ENCODE data around the gene ST8SIA2.

Gene ST8SIA2

DNA sequence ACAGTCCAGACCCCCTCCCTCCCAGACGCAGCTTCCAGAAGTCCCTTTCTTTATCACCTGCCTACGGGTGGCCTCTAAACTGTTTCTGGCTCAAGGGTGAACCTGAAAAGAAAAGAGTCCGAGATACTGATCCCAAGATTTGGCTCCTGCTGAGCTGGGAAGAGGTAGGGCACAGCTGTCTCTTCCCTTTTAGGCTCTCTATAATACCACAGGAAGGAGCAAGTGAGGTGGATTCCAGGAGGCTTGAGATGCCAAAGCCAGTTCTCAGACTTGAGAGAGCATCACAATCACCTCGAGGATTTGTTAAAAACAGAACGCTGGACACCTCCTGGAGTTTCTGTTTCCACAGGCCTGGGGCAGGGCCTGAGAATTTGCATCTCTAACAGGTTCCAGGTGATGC, 12.3 kb downstream of the ST8SIA2 start:
- no peaks in the 10 kb centered on the region for H3K4me1 Mint-ChIP-seq
- peaks cover 59% of the 10 kb centered on the region for H3K27me3 Mint-ChIP-seq
- ATAC-seq (replicated peaks; ENCODE audit: extremely low read depth, poor library complexity, severe bottlenecking) (no peak), DNase-seq (ENCODE audit: low spot score in 2 of 2) (no peak)
- no peak overlapping the region for H3K27ac Mint-ChIP-seq (ENCODE audit: low read depth)
- H3K9me3 Mint-ChIP-seq: no peaks in the 10 kb centered on the region
- H3K36me3 Mint-ChIP-seq (ENCODE audit: insufficient read depth): no peaks in the 10 kb centered on the region
- H3K4me3 Mint-ChIP-seq: no peak overlapping the region

DNA sequence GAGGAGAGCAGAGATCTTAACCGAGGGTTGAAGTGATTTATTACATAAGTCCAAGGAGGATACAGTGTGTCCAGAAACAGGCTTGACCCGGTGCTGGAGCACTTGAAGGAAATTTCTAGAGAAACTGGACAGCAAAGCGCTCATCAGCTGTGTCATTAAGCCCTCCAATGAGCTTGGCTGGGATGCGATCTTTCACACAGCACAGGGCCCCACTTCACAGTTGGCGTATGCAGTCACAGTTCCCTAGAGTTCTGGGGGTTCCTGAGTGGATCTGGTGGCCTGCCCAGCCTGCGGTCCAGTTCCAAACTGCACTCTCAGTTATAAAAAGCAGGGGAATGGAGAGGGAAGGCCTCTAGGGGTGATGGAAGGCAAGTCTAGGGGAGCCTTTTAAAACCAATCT, 13.6 kb downstream of the ST8SIA2 start:
- H3K27ac Mint-ChIP-seq (ENCODE audit: low read depth): no peak overlapping the region
- no peak for ATAC-seq (replicated peaks; ENCODE audit: extremely low read depth, poor library complexity, severe bottlenecking)
- no peak overlapping the region for H3K4me3 Mint-ChIP-seq
- H3K4me1 Mint-ChIP-seq: no peaks in the 10 kb centered on the region
- DNase-seq (ENCODE audit: low spot score in 2 of 2): no peak
- no peaks in the 10 kb centered on the region for H3K36me3 Mint-ChIP-seq (ENCODE audit: insufficient read depth)
- H3K27me3 Mint-ChIP-seq: peaks cover 60% of the 10 kb centered on the region
- H3K9me3 Mint-ChIP-seq: no peaks in the 10 kb centered on the region

DNA sequence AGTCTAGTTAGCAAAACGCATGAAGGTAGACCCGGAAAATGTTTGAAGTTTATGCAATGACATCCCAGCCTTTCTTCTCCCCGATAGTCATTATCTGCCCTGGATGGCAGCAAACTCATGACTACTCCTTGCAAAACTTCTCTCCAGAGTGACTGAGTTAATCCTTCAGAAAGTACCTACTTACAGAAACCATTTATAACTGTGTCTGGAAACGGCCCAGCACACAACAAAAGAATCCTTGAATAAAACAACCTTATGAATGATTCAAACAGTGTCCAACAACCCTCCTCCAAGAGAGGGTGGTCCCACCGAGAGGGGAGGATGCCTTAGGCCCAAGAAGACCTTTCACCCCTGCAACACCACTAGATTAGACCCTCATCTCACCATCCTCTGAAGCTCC, 14.2 kb downstream of the ST8SIA2 start:
- Mint-ChIP-seq H3K36me3 (ENCODE audit: insufficient read depth) (no peaks in the 10 kb centered on the region), H3K4me3 (no peak overlapping the region), H3K9me3 (no peaks in the 10 kb centered on the region), H3K27ac (ENCODE audit: low read depth) (no peak overlapping the region), H3K27me3 (peaks cover 59% of the 10 kb centered on the region), H3K4me1 (no peaks in the 10 kb centered on the region)
- ATAC-seq (replicated peaks; ENCODE audit: extremely low read depth, poor library complexity, severe bottlenecking) (no peak), DNase-seq (ENCODE audit: low spot score in 2 of 2) (no peak)

DNA sequence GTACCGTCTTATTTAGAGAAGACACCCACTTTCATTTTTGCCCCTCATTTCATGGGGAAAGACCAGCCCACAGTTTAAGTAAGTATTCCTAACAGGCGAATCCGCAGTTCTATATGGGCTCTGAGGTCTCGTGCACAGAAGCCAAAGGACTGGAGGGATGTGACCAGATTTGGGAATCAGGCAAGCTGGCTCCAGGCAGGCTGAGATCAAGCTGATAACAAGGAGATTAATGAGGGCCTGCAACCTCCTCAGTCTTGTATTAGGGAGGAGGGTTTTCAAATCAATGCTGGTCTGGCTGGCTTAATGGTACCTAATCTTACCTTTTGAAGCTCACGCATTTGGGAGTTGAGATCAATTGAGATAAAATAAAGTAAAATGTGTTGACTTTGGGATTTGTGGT, 15.3 kb downstream of the ST8SIA2 start:
- no peaks in the 10 kb centered on the region for H3K9me3 Mint-ChIP-seq
- no peak for DNase-seq (ENCODE audit: low spot score in 2 of 2)
- no peaks in the 10 kb centered on the region for H3K4me1 Mint-ChIP-seq
- peaks cover 59% of the 10 kb centered on the region for H3K27me3 Mint-ChIP-seq
- no peak for ATAC-seq (replicated peaks; ENCODE audit: extremely low read depth, poor library complexity, severe bottlenecking)
- H3K36me3 Mint-ChIP-seq (ENCODE audit: insufficient read depth): no peaks in the 10 kb centered on the region
- no peak overlapping the region for H3K27ac Mint-ChIP-seq (ENCODE audit: low read depth)
- no peak overlapping the region for H3K4me3 Mint-ChIP-seq

DNA sequence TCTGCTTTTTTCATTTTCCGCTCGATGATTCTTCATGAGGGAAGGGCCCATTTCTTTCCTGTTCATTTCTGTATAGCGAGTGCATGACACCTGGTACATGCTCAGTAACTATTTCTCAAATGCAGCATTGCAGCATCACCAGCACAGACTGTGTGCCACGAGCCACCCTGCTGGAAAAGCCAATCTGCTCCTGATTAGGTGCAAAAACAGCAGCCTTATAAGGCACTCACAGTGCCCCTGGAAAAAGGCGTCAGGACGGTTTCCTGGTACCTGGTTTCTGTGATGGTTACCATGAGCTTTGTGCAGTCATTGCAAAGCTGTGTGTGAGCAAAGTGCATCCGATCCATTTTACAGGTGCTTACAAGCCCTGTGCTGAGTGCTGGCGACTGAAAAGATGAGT, 15.8 kb downstream of the ST8SIA2 start:
- Mint-ChIP-seq H3K4me3 (no peak overlapping the region), H3K4me1 (no peaks in the 10 kb centered on the region), H3K27ac (ENCODE audit: low read depth) (no peak overlapping the region), H3K36me3 (ENCODE audit: insufficient read depth) (no peaks in the 10 kb centered on the region), H3K9me3 (no peaks in the 10 kb centered on the region), H3K27me3 (peaks cover 64% of the 10 kb centered on the region)
- no peak for DNase-seq (ENCODE audit: low spot score in 2 of 2)
- no peak for ATAC-seq (replicated peaks; ENCODE audit: extremely low read depth, poor library complexity, severe bottlenecking)

DNA sequence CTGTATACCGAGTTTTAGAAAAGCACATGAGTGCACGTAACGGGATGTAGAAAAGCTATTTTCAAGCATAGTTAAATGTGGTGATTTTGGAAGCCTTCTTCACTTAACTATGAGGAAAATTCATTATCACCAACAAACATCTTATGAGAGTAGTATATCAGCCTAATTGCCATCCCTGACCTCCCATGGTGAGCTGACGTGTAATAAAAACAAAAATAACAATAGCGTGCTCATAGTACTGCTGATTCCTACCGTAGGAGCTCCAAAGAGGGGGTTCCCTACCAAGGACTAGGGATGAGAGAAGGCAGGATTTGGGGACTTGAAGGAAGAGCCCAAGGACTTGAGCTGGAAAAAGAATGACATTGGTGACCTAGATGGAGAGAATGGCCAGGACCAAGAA, 16.9 kb downstream of the ST8SIA2 start:
- H3K27me3 Mint-ChIP-seq: peaks cover 68% of the 10 kb centered on the region
- H3K9me3 Mint-ChIP-seq: no peaks in the 10 kb centered on the region
- DNase-seq (ENCODE audit: low spot score in 2 of 2) (no peak), ATAC-seq (replicated peaks; ENCODE audit: extremely low read depth, poor library complexity, severe bottlenecking) (no peak)
- no peaks in the 10 kb centered on the region for H3K4me1 Mint-ChIP-seq
- no peaks in the 10 kb centered on the region for H3K36me3 Mint-ChIP-seq (ENCODE audit: insufficient read depth)
- no peak overlapping the region for H3K4me3 Mint-ChIP-seq
- no peak overlapping the region for H3K27ac Mint-ChIP-seq (ENCODE audit: low read depth)

DNA sequence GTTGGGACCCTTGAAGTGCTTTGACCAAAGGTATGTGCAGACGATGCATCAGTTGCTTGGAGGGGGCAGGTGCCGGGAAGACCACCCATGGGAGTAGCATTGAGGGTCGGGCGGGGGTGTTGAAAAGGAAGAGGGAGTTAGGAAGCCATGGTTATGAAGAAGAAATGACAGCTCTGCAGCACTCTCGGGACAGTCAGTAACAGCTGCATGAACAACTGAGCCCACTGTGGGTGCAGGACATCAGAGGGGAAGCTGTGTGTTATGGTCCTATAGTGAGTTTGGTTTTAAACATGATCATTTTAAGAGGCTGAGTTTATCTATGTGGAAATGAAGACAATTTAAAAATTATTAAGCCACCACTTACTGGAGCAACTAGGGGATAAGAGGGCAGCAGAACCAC, 17.6 kb downstream of the ST8SIA2 start:
- no peak for ATAC-seq (replicated peaks; ENCODE audit: extremely low read depth, poor library complexity, severe bottlenecking)
- Mint-ChIP-seq H3K4me1 (no peaks in the 10 kb centered on the region), H3K36me3 (ENCODE audit: insufficient read depth) (no peaks in the 10 kb centered on the region), H3K27ac (ENCODE audit: low read depth) (no peak overlapping the region), H3K4me3 (no peak overlapping the region), H3K27me3 (peaks cover 73% of the 10 kb centered on the region), H3K9me3 (no peaks in the 10 kb centered on the region)
- DNase-seq (ENCODE audit: low spot score in 2 of 2): no peak

DNA sequence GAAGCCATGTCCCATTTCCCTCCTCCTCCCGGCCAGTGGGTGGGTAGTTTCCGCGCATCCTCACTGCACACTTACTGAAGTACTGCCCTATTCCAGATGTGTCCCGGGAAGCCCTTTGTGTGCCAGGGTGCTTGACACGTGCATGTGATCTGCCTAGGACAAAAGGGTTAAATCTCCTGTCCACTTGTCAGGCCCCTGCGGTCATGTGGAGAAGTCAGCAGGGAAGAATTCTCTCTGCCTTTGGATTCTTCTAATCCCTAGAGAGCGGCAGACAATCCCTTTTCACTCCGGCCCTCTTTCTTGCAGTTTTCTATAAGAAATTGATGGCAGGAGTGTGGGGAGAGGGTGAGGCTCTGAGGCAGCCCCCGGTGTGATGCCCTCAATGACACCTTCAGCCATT, 19.8 kb downstream of the ST8SIA2 start:
- Mint-ChIP-seq H3K36me3 (ENCODE audit: insufficient read depth) (no peaks in the 10 kb centered on the region), H3K4me1 (no peaks in the 10 kb centered on the region), H3K27me3 (peaks cover 83% of the 10 kb centered on the region), H3K4me3 (no peak overlapping the region), H3K9me3 (no peaks in the 10 kb centered on the region), H3K27ac (ENCODE audit: low read depth) (no peak overlapping the region)
- DNase-seq (ENCODE audit: low spot score in 2 of 2) (no peak), ATAC-seq (replicated peaks; ENCODE audit: extremely low read depth, poor library complexity, severe bottlenecking) (no peak)

DNA sequence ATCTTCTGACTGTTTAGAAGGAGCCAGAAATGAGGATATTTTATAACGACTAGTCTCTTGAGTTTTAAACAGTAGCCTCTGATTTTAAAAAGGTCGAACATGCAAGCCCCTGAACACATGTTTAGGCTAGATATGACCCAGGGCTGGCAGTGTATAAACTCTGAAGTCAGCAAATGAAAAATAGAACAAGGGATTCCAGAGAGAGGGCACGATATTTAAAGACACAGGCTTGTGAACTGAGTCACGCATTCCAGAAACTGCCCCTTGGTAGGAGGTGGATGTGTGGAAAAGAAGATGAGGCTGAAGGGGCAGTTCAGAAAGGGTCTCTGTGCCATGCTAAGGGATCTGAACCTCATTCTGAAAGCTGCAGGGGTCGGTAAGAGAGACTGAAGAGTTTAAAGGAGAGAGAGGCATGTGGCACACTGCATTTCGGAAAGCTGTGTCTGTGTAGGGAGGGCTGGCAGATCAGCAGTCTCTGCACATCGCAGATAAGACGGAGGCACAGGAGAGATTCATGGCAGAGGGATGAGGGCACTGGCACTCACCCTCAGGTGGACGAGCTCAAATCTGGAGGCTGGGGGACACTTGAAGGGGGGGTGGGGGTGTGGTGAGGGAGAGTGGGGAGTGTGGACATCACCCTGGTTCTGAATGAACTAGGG, 22.1 kb downstream of the ST8SIA2 start:
- Mint-ChIP-seq H3K9me3 (no peaks in the 10 kb centered on the region), H3K27me3 (peaks cover 64% of the 10 kb centered on the region), H3K4me3 (no peak overlapping the region), H3K27ac (ENCODE audit: low read depth) (no peak overlapping the region), H3K36me3 (ENCODE audit: insufficient read depth) (no peaks in the 10 kb centered on the region), H3K4me1 (no peaks in the 10 kb centered on the region)
- no peak for DNase-seq (ENCODE audit: low spot score in 2 of 2)
- ATAC-seq (replicated peaks; ENCODE audit: extremely low read depth, poor library complexity, severe bottlenecking): no peak

DNA sequence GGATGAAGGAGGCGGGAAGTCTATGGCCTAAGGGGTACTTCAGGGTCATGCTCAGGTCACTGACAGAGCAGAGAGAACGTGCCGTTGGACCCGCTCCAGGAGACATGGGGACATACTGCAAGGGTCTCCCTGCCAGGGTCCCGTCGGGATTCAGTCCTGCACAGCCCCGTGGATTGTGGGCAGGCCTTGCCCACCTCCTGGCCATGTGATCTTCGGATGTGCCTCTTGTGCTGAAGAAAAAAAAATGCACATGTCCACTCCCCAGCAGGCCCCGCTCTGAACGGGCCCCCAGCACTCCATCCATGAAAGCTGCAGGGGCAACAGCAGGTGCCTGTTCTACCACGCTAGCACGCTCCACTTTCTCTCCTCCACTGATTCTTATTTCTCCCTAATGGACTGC, 22.9 kb downstream of the ST8SIA2 start:
- Mint-ChIP-seq H3K4me1 (no peaks in the 10 kb centered on the region), H3K36me3 (ENCODE audit: insufficient read depth) (no peaks in the 10 kb centered on the region), H3K27ac (ENCODE audit: low read depth) (no peak overlapping the region), H3K27me3 (peaks cover 56% of the 10 kb centered on the region), H3K4me3 (no peak overlapping the region), H3K9me3 (no peaks in the 10 kb centered on the region)
- ATAC-seq (replicated peaks; ENCODE audit: extremely low read depth, poor library complexity, severe bottlenecking) (no peak), DNase-seq (ENCODE audit: low spot score in 2 of 2) (no peak)

DNA sequence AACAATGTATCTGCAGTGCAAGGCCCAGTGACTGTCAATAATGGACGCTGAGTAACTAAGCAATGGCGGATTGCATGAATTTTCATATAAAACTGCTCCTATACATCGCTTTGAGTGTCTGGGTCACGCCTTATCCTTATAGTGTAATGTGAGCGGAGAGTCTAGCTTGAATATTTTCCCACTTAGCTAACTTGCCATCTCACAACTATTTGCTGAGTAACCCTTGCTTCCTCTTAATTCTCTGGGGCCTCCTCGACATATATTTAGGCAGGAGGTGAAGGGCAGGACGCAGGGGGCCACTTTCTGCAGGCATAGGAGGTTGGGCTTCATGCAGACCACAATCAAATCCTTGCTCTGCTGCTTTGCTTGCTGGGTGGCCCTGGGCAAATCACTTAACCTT, 24.0 kb downstream of the ST8SIA2 start:
- Mint-ChIP-seq H3K27ac (ENCODE audit: low read depth) (no peak overlapping the region), H3K27me3 (peaks cover 50% of the 10 kb centered on the region), H3K36me3 (ENCODE audit: insufficient read depth) (no peaks in the 10 kb centered on the region), H3K9me3 (no peaks in the 10 kb centered on the region), H3K4me3 (no peak overlapping the region), H3K4me1 (no peaks in the 10 kb centered on the region)
- DNase-seq (ENCODE audit: low spot score in 2 of 2) (no peak), ATAC-seq (replicated peaks; ENCODE audit: extremely low read depth, poor library complexity, severe bottlenecking) (no peak)

DNA sequence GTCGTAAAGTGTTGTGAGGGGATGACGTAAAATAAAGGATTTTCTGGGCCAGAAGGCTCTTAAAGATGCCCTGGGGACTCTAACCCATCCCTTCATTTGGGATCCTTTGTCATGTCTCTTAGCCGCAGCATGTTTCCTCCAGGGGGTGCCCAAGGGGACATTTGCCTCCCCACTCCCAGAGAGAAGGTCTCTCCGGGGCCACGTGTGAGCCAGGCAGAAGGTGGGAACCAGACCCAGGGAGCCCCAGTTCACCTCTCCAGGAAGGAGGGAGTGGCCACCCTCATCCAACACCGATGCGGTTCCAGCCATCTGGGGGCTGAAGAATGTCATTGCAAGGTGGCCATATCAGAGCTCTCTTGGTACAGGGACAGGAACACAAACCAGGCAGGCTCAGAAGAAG, 25.2 kb downstream of the ST8SIA2 start:
- Mint-ChIP-seq H3K4me3 (no peak overlapping the region), H3K36me3 (ENCODE audit: insufficient read depth) (no peaks in the 10 kb centered on the region), H3K9me3 (no peaks in the 10 kb centered on the region), H3K4me1 (no peaks in the 10 kb centered on the region), H3K27ac (ENCODE audit: low read depth) (no peak overlapping the region), H3K27me3 (peaks cover 50% of the 10 kb centered on the region)
- DNase-seq (ENCODE audit: low spot score in 2 of 2) (no peak), ATAC-seq (replicated peaks; ENCODE audit: extremely low read depth, poor library complexity, severe bottlenecking) (no peak)

DNA sequence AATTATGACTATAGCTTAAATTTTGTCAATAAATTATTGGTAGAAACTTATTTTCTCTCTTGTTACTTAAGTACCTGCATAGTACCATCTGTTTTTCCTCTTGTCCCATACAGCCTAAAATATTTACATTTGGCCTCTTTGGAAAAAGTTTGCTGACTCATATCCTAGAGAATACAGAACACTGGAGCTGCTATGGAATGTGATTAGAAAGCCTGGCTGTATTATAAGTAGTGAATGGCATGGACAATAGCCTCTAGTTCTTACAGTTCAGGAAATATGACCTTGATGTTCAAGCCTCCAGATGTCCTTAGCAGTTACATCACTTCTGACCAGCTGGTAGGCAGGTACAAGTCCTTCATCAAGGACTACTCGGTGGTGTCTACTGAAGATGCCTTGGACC, 28.3 kb downstream of the ST8SIA2 start:
- Mint-ChIP-seq H3K27me3 (peaks cover 47% of the 10 kb centered on the region), H3K27ac (ENCODE audit: low read depth) (no peak overlapping the region), H3K36me3 (ENCODE audit: insufficient read depth) (no peaks in the 10 kb centered on the region), H3K4me1 (no peaks in the 10 kb centered on the region), H3K9me3 (no peaks in the 10 kb centered on the region), H3K4me3 (no peak overlapping the region)
- ATAC-seq (replicated peaks; ENCODE audit: extremely low read depth, poor library complexity, severe bottlenecking) (no peak), DNase-seq (ENCODE audit: low spot score in 2 of 2) (no peak)

All from central memory CD8-positive, alpha-beta T cell (primary cell).